Heart left ventricle (tissue), 16 donors: ENCODE results near the gene SOX30. TPM values are rescaled to one million over a fixed set of nuclear protein-coding genes. Genes with fewer than 3 reads are reported as not detected.

Experiments used
- ATAC-seq, 4 donors: fragments of 200-7000 bp; cut with Tn5 transposase; one replicate each; pipeline ENCODE4 v1.9.1; 2020 to 2022; ENCODE audit warnings: moderate library complexity in 4 of 4, mild to moderate bottlenecking in 3 of 4, moderate number of reproducible peaks in 1 of 4
- DNase-seq, 5 donors: peaks; one replicate each; pipeline ENCODE4 v3.0.0-alpha.2; 2020
- H3K27ac ChIP-seq, 12 donors: fragments of 200-600 bp; sonication (generic) in 4 of 12; one replicate each; pipeline versions ENCODE4 v1.5.0 to v1.8.0; 2016 to 2022; ENCODE audit warnings: mild to moderate bottlenecking in 2 of 12
- H3K27me3 ChIP-seq, 9 donors: fragments of 200-600 bp; sonication (generic) in 2 of 9; one replicate each; pipeline versions ENCODE4 v1.5.1 to v1.8.0; 2016 to 2022; ENCODE audit warnings: mild to moderate bottlenecking in 3 of 9
- H3K36me3 ChIP-seq, 9 donors: fragments of 200-600 bp; sonication (generic) in 2 of 9; one replicate each; pipeline versions ENCODE4 v1.5.0 to v1.8.0; 2018 to 2022; ENCODE audit warnings: mild to moderate bottlenecking in 2 of 9
- H3K4me1 ChIP-seq, 12 donors: fragments of 200-600 bp; sonication (generic) in 4 of 12; one replicate each; pipeline versions ENCODE4 v1.5.0 to v1.8.0; 2016 to 2022; ENCODE audit warnings: mild to moderate bottlenecking in 3 of 12
- H3K4me3 ChIP-seq, 12 donors: fragments of 200-600 bp; sonication (generic) in 4 of 12; one replicate each; pipeline versions ENCODE4 v1.5.0 to v1.8.0; 2017 to 2022; ENCODE audit warnings: mild to moderate bottlenecking in 9 of 12, moderate library complexity in 4 of 12
- H3K9me3 ChIP-seq, 12 donors: fragments of 200-600 bp; sonication (generic) in 4 of 12; one replicate each; pipeline versions ENCODE4 v1.5.0 to v1.8.0; 2016 to 2022; ENCODE audit warnings: mild to moderate bottlenecking in 1 of 12
- CTCF ChIP-seq, 12 donors: fragments of 200-600 bp; sonication (generic) in 4 of 12; IDR thresholded peaks; one replicate each; pipeline versions ENCODE4 v1.5.0 to v1.8.0; 2018 to 2022; ENCODE audit warnings: antibody characterized with exemption in 12 of 12, mild to moderate bottlenecking in 5 of 12
- POLR2A ChIP-seq, 2 donors: fragments of 450-650 bp; IDR thresholded peaks; one replicate each; pipeline ENCODE4 v1.6.1; 2017; ENCODE audit warnings: antibody characterized with exemption in 2 of 2, mild to moderate bottlenecking in 2 of 2, moderate library complexity in 2 of 2
- WGBS, 4 donors: extraction: QIAGEN DNeasy Blood & Tissue Kit in 2 of 4; methylation state at CpG; one replicate each; pipeline versions ENCODE4 v1.1.5 to v1.1.7; 2013 to 2018; 5-methylcytosine and 5-hydroxymethylcytosine counted together
- intact Hi-C, 10 donors: fragments of 100-400 bp; cut with DNase I; formaldehyde crosslinking; loops; one replicate each; pipeline versions ENCODE4 v1.11.1 to v1.14.2; 2022
- polyA plus RNA-seq, 2 donors: library from polyadenylated mRNA; stranded (reverse); fragments of 200-250 nt; gene quantifications; one replicate each; pipeline ENCODE4 v1.2.3, GENCODE V29; 2013
- total RNA-seq, 9 donors: library from RNA; depleted of rRNA in 2 of 9; stranded (reverse); fragments of >200 nt in 2 of 9; fragmentation: NEBNext Ultra II Directional in 3 of 9; extraction: Animal tissue kit (Norgen Biotek cat#: 25700) in 3 of 9; gene quantifications; one replicate each; pipeline versions ENCODE4 v1.1.0 to v1.2.4, GENCODE V29; 2016 to 2023
- donor health status: ischemic (EF 13 %, LVEDD 7.1; RV severe dilation, severe dysfunction).
- donor health status: healthy with polysubstance abuse.
- donor health status: DM: no; HTN: yes; CAD: no.
- donor health status: DM: no; HTN: no; CAD: no.
- donor health status: ischemic (EF 25% LVEDD 6.9; RV normal size, moderate dysfunction).
- donor health status: ischemic (EF 25% LVEDD 5.7; RV mildly dilated, moderate dysfunction).
- donor health status: healthy.
- donor health status: DM: yes; HTN: yes; CAD: no.
- donor health status: ischemic (EF 35%, LVEDD 5.7; RV mildly dilated, moderate dysfunction).
- donor health status: nonischemic (EF 11% LVEDD 7.7; RV severe dilation, severe dysfunction).
- donor health status: DM: yes; HTN: yes; CAD: no.
- donor health status: PGD.
- donor health status: ischemic (EF 29% LVEDD 5.4; RV normal size, mild dysfunction).
- donor health status: nonischemic (EF 23%, LVEDD 6.1; RV moderate dilation, normal function).

The SOX30 gene
- total and polyA plus RNA-seq, 11 donors, result 0.08 to 0.48 (median 0.14) TPM; not detected in 5

- no peak for DNase-seq
- Histone ChIP-seq H3K4me1 (peaks cover 0 to 7% (median 1%) of the 10 kb centered on the region in 12 donors), H3K27me3 (peaks cover 0 to 5% (median 0%) of the 10 kb centered on the region in 9 donors), H3K36me3 (no peaks in the 10 kb centered on the region), H3K4me3 (no peak overlapping the region), H3K27ac (no peak overlapping the region), H3K9me3 (peaks cover 0 to 6% (median 0%) of the 10 kb centered on the region in 12 donors)
- intact Hi-C loops, result no loop called here
- 84 to 94% (median 91%) methylated on average over 2 of the region's 2 CpGs for WGBS, 4 donors
- ATAC-seq, result no peak
- TF ChIP-seq POLR2A (IDR thresholded peaks at IDR 0.05) (no peak), CTCF (IDR thresholded peaks at IDR 0.05) (no peak)
These were observed 3.1 kb downstream of the SOX30 start for GRCh38 chr5:157649101-157649500.

GRCh38 chr5:157648275-157648990 lies 3.8 kb downstream of the SOX30 start:
- Histone ChIP-seq H3K36me3 (no peaks in the 10 kb centered on the region), H3K27me3 (peaks cover 0 to 5% (median 0%) of the 10 kb centered on the region in 9 donors), H3K27ac (no peak overlapping the region), H3K4me3 (no peak overlapping the region), H3K4me1 (peaks cover 0 to 7% (median 1%) of the 10 kb centered on the region in 12 donors), H3K9me3 (peaks cover 0 to under 1% (median 0%) of the 10 kb centered on the region in 12 donors)
- ATAC-seq (no peak), DNase-seq (no peak)
- TF ChIP-seq POLR2A (IDR thresholded peaks at IDR 0.05) (no peak), CTCF (IDR thresholded peaks at IDR 0.05) (no peak)
- intact Hi-C loops, result no loop called here
- WGBS, 4 donors, result 89 to 93% (median 90%) methylated on average over 7 of the region's 7 CpGs

DNA sequence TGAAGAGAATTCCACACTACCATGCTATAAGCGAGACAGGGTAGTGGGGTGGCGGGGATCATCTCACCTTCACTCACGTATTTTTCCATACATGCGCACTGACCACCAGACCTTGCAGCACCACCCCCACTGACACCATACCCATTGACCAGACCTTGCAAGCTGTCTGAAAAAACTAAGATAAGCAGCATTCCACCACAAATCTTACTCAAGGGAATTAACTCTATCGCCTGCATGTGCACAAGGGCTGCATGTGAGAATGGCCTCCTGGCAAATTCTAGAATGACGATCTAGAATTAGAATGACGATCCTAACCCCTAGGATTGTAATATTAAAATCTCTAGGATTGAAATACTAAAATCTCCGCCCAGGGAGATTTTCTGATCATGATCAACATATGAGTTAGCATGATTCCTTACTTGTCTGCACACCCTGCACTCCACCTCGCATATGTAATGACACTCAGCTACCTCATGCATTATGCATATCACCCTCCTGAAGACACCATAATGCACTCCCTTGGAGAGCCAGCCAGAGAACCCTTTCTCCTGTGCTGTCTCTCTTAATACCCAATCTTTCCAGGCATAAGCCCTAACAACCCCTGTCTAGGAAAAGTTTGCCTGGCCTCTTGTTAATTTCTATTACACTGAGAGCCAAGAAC lies 11.7 kb downstream of the SOX30 start:
- Histone ChIP-seq H3K27me3 (no peaks in the 10 kb centered on the region), H3K4me3 (no peak overlapping the region), H3K36me3 (no peaks in the 10 kb centered on the region), H3K27ac (no peak overlapping the region), H3K4me1 (no peaks in the 10 kb centered on the region), H3K9me3 (no peaks in the 10 kb centered on the region)
- DNase-seq (no peak), ATAC-seq (no peak)
- no peak for TF ChIP-seq POLR2A (IDR thresholded peaks at IDR 0.05)
- no peak for TF ChIP-seq CTCF (IDR thresholded peaks at IDR 0.05)
- 84 to 90% (median 85%) methylated on average over 9 of the region's 9 CpGs for WGBS, 4 donors
- intact Hi-C loops, result no loop called here

DNA sequence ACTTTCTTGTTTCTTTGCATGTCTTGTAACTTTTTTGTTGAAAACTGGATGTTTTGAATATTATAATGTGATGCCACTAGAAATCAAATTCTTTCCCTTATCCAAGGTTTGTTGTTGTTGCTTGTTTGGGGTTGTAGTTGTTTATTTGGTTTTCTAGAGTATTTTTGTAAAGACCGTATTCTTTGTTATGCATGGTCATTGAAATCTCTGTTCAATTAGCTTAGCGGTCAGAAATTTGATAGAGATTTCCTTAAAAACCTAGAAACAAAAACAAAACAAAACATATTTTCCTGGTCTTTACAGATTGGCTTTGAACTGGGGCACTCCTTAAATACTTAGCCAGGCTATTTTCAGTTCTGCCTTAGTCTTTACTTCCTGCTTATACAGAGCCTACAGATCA lies 21.9 kb downstream of the SOX30 start:
- DNase-seq, result no peak
- H3K27ac ChIP-seq, result no peak overlapping the region
- H3K36me3 ChIP-seq, result no peaks in the 10 kb centered on the region
- H3K27me3 ChIP-seq, result no peaks in the 10 kb centered on the region
- TF ChIP-seq POLR2A (IDR thresholded peaks at IDR 0.05) (no peak), CTCF (IDR thresholded peaks at IDR 0.05) (no peak)
- H3K4me3 ChIP-seq, result no peak overlapping the region
- peaks cover 0 to 16% (median 4%) of the 10 kb centered on the region in 12 donors for H3K9me3 ChIP-seq
- 80 to 88% (median 83%) methylated on average over 2 of the region's 2 CpGs for WGBS, 4 donors
- H3K4me1 ChIP-seq, result no peaks in the 10 kb centered on the region
- intact Hi-C loops, result no loop called here
- no peak for ATAC-seq
